ENCODE data around the gene ANKRD62.

DNA sequence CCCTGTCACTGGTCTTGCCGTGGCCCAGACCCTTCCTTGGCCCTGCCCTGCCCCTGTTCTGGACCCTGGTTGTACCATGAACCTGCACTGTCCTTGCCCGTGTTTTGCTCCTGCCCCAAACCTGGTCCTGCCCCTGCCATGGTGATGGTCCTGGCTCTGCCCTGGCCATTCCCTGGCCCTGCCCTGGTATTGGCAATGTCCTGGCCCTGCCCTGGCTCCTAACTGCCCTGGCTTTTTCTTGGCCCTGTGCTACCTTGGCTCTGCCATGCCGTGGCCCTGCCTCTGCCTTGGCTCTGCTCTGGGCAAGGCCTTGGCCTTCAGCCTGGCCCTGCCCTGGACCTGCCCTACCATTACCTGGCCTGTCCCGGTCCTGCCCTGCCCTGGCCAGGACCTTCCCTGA, 5.5 kb upstream of the ANKRD62 start:
- no peak for TF ChIP-seq CTCF (IDR thresholded peaks at IDR 0.05)
- no peak for TF ChIP-seq POLR2AphosphoS5 (IDR thresholded peaks at IDR 0.05)
- no peak for TF ChIP-seq POLR2A (IDR thresholded peaks at IDR 0.05)
- no peak for TF ChIP-seq EP300 (IDR thresholded peaks at IDR 0.05)

All from suprapubic skin (tissue), 4 donors.